Activated naive CD4-positive, alpha-beta T cell treated with anti-CD3 and anti-CD28 coated beads for 36 hours (primary cell): ENCODE measurements around the gene SDE2. TPM values are rescaled to one million over a fixed set of nuclear protein-coding genes. Genes with fewer than 3 reads are reported as not detected.
"Not testable (repeated sequence)": the region's sequence is repeated elsewhere in the genome, so short reads cannot be mapped to it uniquely, and the experiment has no call there.

Experiments used
- CTCF ChIA-PET: fragments of 350-600 bp; sonication (Branson Sonifier 250); formaldehyde crosslinking; loops from one replicate; lab custom pipeline; 2021; ENCODE audit warnings: antibody characterized with exemption; lab: Charles Lee
- DNase-seq: peaks from one replicate; pipeline ENCODE4 v3.0.0-alpha.2; 2020
- H3K27ac Mint-ChIP-seq: one replicate; pipeline ENCODE4 v1.8.0; 2021; ENCODE audit warnings: mild to moderate bottlenecking, mixed read lengths
- H3K27me3 Mint-ChIP-seq: one replicate; pipeline ENCODE4 v1.8.0; 2021; ENCODE audit warnings: low read depth, mixed read lengths
- H3K36me3 Mint-ChIP-seq: one replicate; pipeline ENCODE4 v1.8.0; 2021; ENCODE audit warnings: low read depth, mixed read lengths
- H3K4me1 Mint-ChIP-seq: one replicate; pipeline ENCODE4 v1.8.0; 2021; ENCODE audit warnings: low read depth, mixed read lengths
- H3K4me3 Mint-ChIP-seq: one replicate; pipeline ENCODE4 v1.8.0; 2021; ENCODE audit warnings: mild to moderate bottlenecking, moderate library complexity, mixed read lengths
- H3K9me3 Mint-ChIP-seq: one replicate; pipeline ENCODE4 v1.8.0; 2021; ENCODE audit warnings: mixed read lengths
- intact Hi-C: fragments of 100-400 bp; cut with micrococcal nuclease; formaldehyde crosslinking; loops from one replicate; pipeline ENCODE4 v1.15.1; 2023
- total RNA-seq, 2 experiments: library from RNA; stranded (reverse); gene quantifications; one replicate each; pipeline ENCODE4 v1.2.3, GENCODE V29; 2021

SDE2 gene
- total RNA-seq, 2 experiments from 2014 or later = 15.3 to 16.5 TPM

- no peaks in the 10 kb centered on the region for H3K4me1 Mint-ChIP-seq
- H3K36me3 Mint-ChIP-seq = no peaks in the 10 kb centered on the region
- H3K4me3 Mint-ChIP-seq = no peak overlapping the region
- intact Hi-C loops = no loop called here
- no peaks in the 10 kb centered on the region for H3K27me3 Mint-ChIP-seq
- no peak overlapping the region for H3K27ac Mint-ChIP-seq
- no peak for DNase-seq
- H3K9me3 Mint-ChIP-seq = no peaks in the 10 kb centered on the region
- CTCF ChIA-PET = interaction anchor here (0.6 to 1.0 kb wide), 3 partner anchors 14 to 44 kb away, joined by 3 to 5 read pairs (median 3); no protein-coding TSS in a partner anchor
Measured at GRCh38 chr1:226029093-226029496, 30.0 kb upstream of the SDE2 start.

GRCh38 chr1:226027538-226028217, 28.5 kb upstream of the SDE2 start:
- DNase-seq = no peak
- no peak overlapping the region for H3K27ac Mint-ChIP-seq
- H3K27me3 Mint-ChIP-seq = no peaks in the 10 kb centered on the region
- no peaks in the 10 kb centered on the region for H3K9me3 Mint-ChIP-seq
- no peak overlapping the region for H3K4me3 Mint-ChIP-seq
- CTCF ChIA-PET = interaction anchor here (0.6 kb wide), 1 partner anchor 474 kb away, joined by 4 read pairs; no protein-coding TSS in a partner anchor
- no peaks in the 10 kb centered on the region for H3K36me3 Mint-ChIP-seq
- no peaks in the 10 kb centered on the region for H3K4me1 Mint-ChIP-seq
- intact Hi-C loops = no loop called here

GRCh38 chr1:226026833-226027232, 27.7 kb upstream of the SDE2 start:
- Mint-ChIP-seq H3K9me3 (no peaks in the 10 kb centered on the region), H3K27ac (no peak overlapping the region), H3K4me3 (no peak overlapping the region), H3K27me3 (no peaks in the 10 kb centered on the region), H3K4me1 (no peaks in the 10 kb centered on the region), H3K36me3 (no peaks in the 10 kb centered on the region)
- DNase-seq = no peak
- intact Hi-C loops = no loop called here
- CTCF ChIA-PET = no interaction called here

- CTCF ChIA-PET = no interaction called here
- DNase-seq = no peak
- Mint-ChIP-seq H3K9me3 (no peaks in the 10 kb centered on the region), H3K4me3 (no peak overlapping the region), H3K4me1 (no peaks in the 10 kb centered on the region), H3K36me3 (no peaks in the 10 kb centered on the region), H3K27ac (no peak overlapping the region), H3K27me3 (no peaks in the 10 kb centered on the region)
- intact Hi-C loops = no loop called here
Measured at GRCh38 chr1:226023735-226024134, 24.6 kb upstream of the SDE2 start.

GRCh38 chr1:226021801-226022200, 22.7 kb upstream of the SDE2 start:
- intact Hi-C loops = no loop called here
- CTCF ChIA-PET = interaction anchor here (0.6 kb wide), 3 partner anchors 11 to 37 kb away, joined by 3 to 4 read pairs (median 3); no protein-coding TSS in a partner anchor
- no peaks in the 10 kb centered on the region for H3K27me3 Mint-ChIP-seq
- no peaks in the 10 kb centered on the region for H3K4me1 Mint-ChIP-seq
- no peaks in the 10 kb centered on the region for H3K36me3 Mint-ChIP-seq
- H3K9me3 Mint-ChIP-seq = no peaks in the 10 kb centered on the region
- no peak for DNase-seq
- H3K27ac Mint-ChIP-seq = no peak overlapping the region
- no peak overlapping the region for H3K4me3 Mint-ChIP-seq

GRCh38 chr1:226021401-226021800, 22.3 kb upstream of the SDE2 start:
- no peaks in the 10 kb centered on the region for H3K9me3 Mint-ChIP-seq
- no peaks in the 10 kb centered on the region for H3K4me1 Mint-ChIP-seq
- no peak overlapping the region for H3K4me3 Mint-ChIP-seq
- DNase-seq = no peak
- H3K27me3 Mint-ChIP-seq = no peaks in the 10 kb centered on the region
- H3K27ac Mint-ChIP-seq = no peak overlapping the region
- intact Hi-C loops = no loop called here
- CTCF ChIA-PET = interaction anchor here (0.6 kb wide), 1 partner anchor 11 kb away, joined by 3 read pairs; no protein-coding TSS in a partner anchor
- H3K36me3 Mint-ChIP-seq = no peaks in the 10 kb centered on the region

GRCh38 chr1:226019572-226019971, 20.4 kb upstream of the SDE2 start:
- intact Hi-C loops = no loop called here
- no peaks in the 10 kb centered on the region for H3K36me3 Mint-ChIP-seq
- DNase-seq = no peak
- no peaks in the 10 kb centered on the region for H3K9me3 Mint-ChIP-seq
- no peaks in the 10 kb centered on the region for H3K27me3 Mint-ChIP-seq
- no peak overlapping the region for H3K27ac Mint-ChIP-seq
- H3K4me3 Mint-ChIP-seq = no peak overlapping the region
- H3K4me1 Mint-ChIP-seq = no peaks in the 10 kb centered on the region
- CTCF ChIA-PET = no interaction called here

- Mint-ChIP-seq H3K27me3 (no peaks in the 10 kb centered on the region), H3K4me1 (no peaks in the 10 kb centered on the region), H3K27ac (no peak overlapping the region), H3K4me3 (no peak overlapping the region), H3K36me3 (no peaks in the 10 kb centered on the region), H3K9me3 (no peaks in the 10 kb centered on the region)
- CTCF ChIA-PET = interaction anchor here (0.6 kb wide), 1 partner anchor 31 kb away, joined by 4 read pairs; no protein-coding TSS in a partner anchor
- no peak for DNase-seq
- intact Hi-C loops = no loop called here
Measured at GRCh38 chr1:226017070-226017469, 17.9 kb upstream of the SDE2 start.

GRCh38 chr1:226009650-226010044, 10.5 kb upstream of the SDE2 start:
- Mint-ChIP-seq H3K4me1 (peaks cover 13% of the 10 kb centered on the region), H3K4me3 (no peak overlapping the region), H3K27me3 (no peaks in the 10 kb centered on the region), H3K9me3 (no peaks in the 10 kb centered on the region), H3K27ac (no peak overlapping the region), H3K36me3 (no peaks in the 10 kb centered on the region)
- intact Hi-C loops = loop anchor here (10.0 kb wide), 1 partner anchor 1515 kb away; no protein-coding TSS in a partner anchor
- CTCF ChIA-PET = no interaction called here
- DNase-seq = no peak

- H3K27me3 Mint-ChIP-seq, H3K4me3 Mint-ChIP-seq, H3K9me3 Mint-ChIP-seq, H3K27ac Mint-ChIP-seq, CTCF ChIA-PET, DNase-seq, H3K36me3 Mint-ChIP-seq: not testable (repeated sequence)
- H3K4me1 Mint-ChIP-seq = peaks cover 34% of the 10 kb centered on the region
- intact Hi-C loops = loop anchor here (10.0 kb wide), 1 partner anchor 1513 kb away; no protein-coding TSS in a partner anchor
Measured at GRCh38 chr1:226007126-226007892, 8.2 kb upstream of the SDE2 start.

GRCh38 chr1:226006686-226007085, 7.5 kb upstream of the SDE2 start:
- peaks cover 40% of the 10 kb centered on the region for H3K4me1 Mint-ChIP-seq
- CTCF ChIA-PET = no interaction called here
- H3K36me3 Mint-ChIP-seq = no peaks in the 10 kb centered on the region
- no peaks in the 10 kb centered on the region for H3K9me3 Mint-ChIP-seq
- no peak overlapping the region for H3K27ac Mint-ChIP-seq
- H3K27me3 Mint-ChIP-seq = no peaks in the 10 kb centered on the region
- H3K4me3 Mint-ChIP-seq = no peak overlapping the region
- no peak for DNase-seq
- intact Hi-C loops = loop anchor here (10.0 kb wide), 1 partner anchor 1512 kb away; no protein-coding TSS in a partner anchor

- Mint-ChIP-seq H3K9me3 (no peaks in the 10 kb centered on the region), H3K36me3 (no peaks in the 10 kb centered on the region), H3K27ac (peak overlapping the region; percentile 9), H3K4me3 (no peak overlapping the region), H3K4me1 (peaks cover 42% of the 10 kb centered on the region), H3K27me3 (no peaks in the 10 kb centered on the region)
- intact Hi-C loops = loop anchor here (5.0 to 10.0 kb wide), 2 partner anchors 328 to 1510 kb away; no protein-coding TSS in a partner anchor
- peak; percentile 21 for DNase-seq
- CTCF ChIA-PET = interaction anchor here (0.7 to 1.6 kb wide), 3 partner anchors 61 to 121 kb away, joined by 3 to 7 read pairs (median 3); no protein-coding TSS in a partner anchor
Measured at GRCh38 chr1:226004396-226004795, 5.3 kb upstream of the SDE2 start.
